Kidney tubule cell (primary cell): ENCODE measurements around the gene PUS1.

Source experiments
- DNase-seq: peaks from one replicate; pipeline ENCODE4 v3.0.0-alpha.2; 2018; ENCODE audit warnings: low spot score

The PUS1 gene

GRCh38 chr12:131991816-131992430, 62.8 kb downstream of the PUS1 start:
- no peak for DNase-seq

- no peak for DNase-seq
These were observed 65.5 kb downstream of the PUS1 start for GRCh38 chr12:131994589-131994988.
